ENCODE results near the gene GOLGA2.

GOLGA2 gene

GRCh38 chr9:128275198-128276007, at the start of gene GOLGA2:
Gene GOLGA2, minus strand, starts transcription at chr9:128276007. Its CDS starts 31 bp downstream, at chr9:128275976.
- no peak for DNase-seq (ENCODE audit: low read depth in 2 of 2)

GRCh38 chr9:128324401-128324800, 48.6 kb upstream of the GOLGA2 start:
- DNase-seq (ENCODE audit: low read depth in 2 of 2) = no peak

DNA sequence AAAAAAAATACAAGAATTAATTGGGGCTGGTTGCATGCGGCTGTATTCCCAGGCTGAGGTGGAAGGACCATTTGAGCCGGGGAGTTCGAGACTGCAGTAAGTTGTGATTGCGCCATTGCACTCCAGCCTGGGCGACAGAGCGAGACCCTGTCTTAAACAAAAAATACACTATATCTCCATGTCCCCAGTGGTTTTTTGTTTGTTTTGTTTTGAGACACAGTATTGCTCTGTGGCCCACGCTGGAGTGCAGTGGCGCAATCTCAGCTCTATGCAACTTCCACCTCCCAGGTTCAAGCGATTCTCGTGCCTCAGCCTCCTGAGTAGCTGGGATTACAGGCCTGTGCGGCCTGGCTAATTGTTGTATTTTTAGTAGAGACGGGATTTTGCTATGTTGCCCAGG, 48.0 kb upstream of the GOLGA2 start:
- DNase-seq (ENCODE audit: low read depth in 2 of 2) = no peak

DNA sequence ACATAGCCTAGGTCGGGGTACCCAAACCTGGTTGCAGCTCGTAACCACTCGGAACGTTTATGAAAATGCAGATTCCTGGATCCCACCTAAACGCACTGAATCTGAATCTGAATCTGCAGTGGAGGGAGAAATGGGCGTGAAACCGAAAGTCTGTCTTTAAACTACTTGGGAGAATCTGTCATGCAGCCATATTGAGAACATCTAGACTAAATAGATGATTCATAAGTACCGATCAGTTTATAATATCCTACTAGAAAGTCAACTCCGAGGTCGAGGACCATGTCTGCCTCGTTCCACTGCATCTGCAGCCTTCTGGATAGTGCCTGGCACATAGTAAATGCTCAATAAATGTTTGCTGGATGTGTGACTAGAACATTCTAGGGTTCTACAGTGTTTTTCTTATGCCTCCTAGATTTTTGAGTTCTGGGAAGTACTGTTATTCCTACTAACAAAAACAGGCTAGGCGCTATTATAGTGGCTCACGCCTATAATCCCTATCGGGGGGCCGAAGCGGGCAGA, 47.5 kb upstream of the GOLGA2 start:
- no peak for DNase-seq (ENCODE audit: low read depth in 2 of 2)

- DNase-seq (ENCODE audit: low read depth in 2 of 2) = peak; percentile 89 to 94
Observed at GRCh38 chr9:128322404-128323211, 46.8 kb upstream of the GOLGA2 start, which contains the start of the genes COQ4 and TRUB2. Gene COQ4, plus strand, starts transcription at chr9:128322839. Its CDS starts 20 bp downstream, at chr9:128322859. Gene TRUB2, minus strand, starts transcription at chr9:128322447. Its CDS starts 39 bp downstream, at chr9:128322408.

GRCh38 chr9:128321879-128322403, 46.1 kb upstream of the GOLGA2 start:
- DNase-seq (ENCODE audit: low read depth in 2 of 2) = no peak

DNA sequence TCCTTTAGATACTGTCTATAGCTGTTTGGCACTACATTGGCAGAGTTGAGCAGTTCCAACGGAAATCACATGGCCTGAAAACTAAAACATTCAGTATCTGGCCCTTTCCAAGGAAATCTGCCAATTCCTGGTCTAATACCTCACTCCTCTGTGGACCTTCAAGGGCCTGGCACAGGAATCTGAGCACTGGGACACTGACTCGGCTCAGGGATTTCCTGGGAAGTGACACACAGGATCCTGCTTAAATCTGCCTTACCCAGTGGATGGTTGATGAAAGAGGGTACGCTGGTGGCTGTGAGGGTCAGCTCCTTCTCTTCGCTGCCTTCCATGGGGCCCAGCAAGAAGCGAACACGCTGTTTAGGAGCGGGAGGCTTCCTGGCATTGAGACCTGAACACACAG, 45.5 kb upstream of the GOLGA2 start:
- DNase-seq (ENCODE audit: low read depth in 2 of 2) = no peak

DNA sequence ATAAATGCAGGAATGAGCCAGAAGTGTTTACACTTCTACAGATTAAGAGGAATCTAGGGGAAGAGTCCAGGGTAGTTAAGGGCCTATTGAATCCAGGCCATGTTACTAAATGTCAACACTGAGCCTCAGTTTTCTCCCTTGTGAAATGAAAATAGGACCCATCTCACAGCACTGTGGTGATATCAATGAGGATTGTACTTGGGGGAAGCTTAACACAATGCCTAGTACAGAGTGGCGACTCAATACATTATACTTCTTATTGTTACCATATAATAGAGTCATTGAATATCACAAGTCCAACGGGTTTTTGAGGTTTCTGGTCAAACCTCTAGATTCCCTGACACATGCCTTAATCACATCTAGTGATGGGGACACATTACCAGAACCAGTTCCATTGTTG, 41.8 kb upstream of the GOLGA2 start:
- DNase-seq (ENCODE audit: low read depth in 2 of 2) = no peak

DNA sequence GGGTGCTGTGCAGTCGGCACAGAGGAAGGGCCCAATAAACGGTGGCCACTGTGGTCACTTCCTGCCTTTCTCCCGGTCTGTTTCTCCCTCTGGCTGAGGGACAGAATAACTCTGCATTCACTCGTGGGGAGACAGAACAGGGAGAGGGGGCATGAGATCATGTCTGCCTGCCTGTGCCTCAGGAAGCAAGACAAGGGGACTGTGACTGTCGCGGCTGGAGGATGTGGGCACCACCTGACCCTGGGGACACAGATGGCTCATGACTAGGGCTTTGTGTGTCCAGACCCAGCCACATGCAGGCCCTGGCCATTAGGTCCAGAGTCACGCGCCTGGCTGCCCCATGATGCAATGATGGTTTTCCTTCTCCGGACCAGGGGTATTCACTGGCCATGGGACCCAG, 40.6 kb upstream of the GOLGA2 start:
- no peak for DNase-seq (ENCODE audit: low read depth in 2 of 2)

GRCh38 chr9:128314697-128315096, 38.9 kb upstream of the GOLGA2 start:
- DNase-seq (ENCODE audit: low read depth in 2 of 2) = no peak

DNA sequence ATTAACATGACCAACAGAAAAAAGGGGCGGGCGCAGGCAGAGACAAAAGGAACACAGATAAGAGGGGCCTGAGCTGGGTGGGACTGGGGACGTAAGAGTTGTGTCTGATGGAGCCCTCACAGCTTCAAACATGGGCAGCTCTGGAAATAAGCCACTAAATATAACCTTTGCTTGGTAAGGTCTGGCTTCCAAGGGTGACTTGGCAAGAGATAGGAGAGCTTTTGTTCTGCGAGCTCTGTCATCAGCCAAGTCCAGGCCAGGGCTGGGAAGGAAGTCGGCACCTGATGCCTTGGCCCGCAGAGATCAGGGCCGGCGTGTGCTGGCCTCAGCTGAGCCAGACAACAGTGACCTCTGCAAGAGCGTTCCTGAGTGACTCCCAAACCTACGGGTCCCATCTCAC, 34.7 kb upstream of the GOLGA2 start:
- no peak for DNase-seq (ENCODE audit: low read depth in 2 of 2)

GRCh38 chr9:128309551-128309950, 33.7 kb upstream of the GOLGA2 start:
- DNase-seq (ENCODE audit: low read depth in 2 of 2) = no peak

DNA sequence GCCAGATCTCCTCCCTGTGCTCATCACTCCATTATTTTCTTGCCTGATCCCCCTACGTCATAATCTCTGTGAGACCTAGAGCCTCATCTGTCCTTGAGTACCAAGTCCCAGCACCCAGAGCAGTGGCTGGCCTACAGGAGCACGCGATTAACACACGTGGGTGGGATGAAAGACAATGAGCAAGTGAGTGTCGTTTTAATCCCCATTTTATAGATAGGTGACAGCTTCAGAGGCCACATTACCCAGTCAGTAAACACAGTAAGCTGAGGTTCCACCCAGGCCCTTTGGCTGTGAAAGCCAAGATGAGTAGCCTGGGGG, 29.1 kb upstream of the GOLGA2 start:
- DNase-seq (ENCODE audit: low read depth in 2 of 2) = no peak

DNA sequence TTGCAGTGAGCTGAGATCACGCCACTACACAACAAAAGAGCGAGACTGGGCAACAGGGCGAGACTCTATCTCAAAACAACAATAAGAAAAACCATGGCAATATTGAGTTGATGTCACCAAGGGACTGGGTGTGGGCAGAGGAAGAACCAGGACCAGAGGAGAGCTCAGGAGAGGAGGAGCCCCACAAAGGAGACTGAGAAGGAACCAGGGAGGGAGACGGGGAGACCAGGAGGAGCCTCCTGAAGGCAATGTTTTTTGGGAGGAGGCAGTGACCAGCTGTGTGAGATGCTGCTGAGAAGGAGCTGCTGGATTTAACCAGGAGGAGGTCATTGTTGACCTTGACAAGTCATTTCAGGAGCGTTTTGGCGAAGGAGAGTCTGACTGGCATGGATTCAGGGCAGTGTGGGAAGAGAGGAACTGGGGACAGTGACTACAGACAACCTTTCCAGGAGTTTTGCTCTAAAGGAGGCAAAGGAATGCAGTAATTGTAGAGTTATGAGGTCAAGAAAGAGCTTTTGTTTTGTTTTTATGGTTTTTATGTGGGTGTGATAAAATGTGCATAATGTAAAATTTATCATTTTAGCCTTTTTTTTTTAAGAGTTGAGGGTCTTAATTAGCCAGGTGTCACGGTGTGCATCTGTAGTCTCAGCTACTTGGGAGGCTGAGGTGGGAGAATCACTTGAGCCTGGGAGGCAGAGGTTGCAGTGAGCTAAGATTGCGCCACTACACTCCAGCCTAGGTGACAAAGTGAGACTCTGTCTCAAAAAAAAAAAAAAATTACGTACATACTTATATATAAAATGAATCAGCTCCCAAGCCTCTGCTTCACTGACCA, 28.5 kb upstream of the GOLGA2 start:
- DNase-seq (ENCODE audit: low read depth in 2 of 2) = no peak

DNA sequence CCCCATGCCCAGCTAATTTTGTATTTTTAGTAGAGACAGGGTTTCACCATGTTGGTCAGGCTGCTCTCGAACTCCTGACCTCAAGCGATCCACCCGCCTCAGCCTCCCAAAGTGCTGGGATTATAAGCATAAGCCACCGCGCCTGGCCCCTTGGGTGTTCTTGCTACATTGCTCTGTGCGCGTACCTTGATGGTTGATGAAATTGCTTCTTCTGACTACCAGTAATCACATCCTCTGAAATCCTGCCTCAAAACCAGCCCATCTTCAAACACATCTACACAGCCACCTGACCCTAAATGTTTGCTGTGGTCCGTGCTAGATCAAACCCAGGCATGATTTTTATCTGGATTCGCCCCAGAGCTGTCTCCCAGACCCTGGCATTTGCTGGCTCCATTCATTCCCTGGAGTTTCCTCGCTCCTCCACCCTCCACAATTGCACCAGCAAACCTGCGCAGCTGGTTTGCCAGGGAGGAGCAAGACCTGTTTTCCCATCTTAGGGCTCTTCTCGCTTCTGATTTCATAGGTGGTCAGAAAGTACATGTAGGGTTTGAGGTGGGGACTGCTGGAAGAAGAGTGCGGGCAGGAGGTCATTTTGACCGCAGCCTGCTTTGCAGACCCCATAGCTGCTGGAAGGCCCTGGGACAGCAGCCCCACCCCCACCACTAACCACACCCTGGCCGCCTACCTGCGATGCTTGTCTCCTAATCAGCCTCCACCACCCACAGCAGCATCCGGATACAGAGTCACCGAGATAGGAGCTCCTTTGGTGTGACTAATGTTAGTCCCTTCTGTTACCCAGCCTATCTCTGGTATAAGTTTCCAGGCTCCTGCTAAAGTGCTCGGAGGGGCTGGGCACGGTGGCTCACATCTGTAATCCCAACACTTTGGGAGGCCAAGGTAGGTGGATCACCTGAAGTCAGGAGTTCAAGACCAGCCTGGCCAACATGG, 23.0 kb upstream of the GOLGA2 start:
- no peak for DNase-seq (ENCODE audit: low read depth in 2 of 2)

DNA sequence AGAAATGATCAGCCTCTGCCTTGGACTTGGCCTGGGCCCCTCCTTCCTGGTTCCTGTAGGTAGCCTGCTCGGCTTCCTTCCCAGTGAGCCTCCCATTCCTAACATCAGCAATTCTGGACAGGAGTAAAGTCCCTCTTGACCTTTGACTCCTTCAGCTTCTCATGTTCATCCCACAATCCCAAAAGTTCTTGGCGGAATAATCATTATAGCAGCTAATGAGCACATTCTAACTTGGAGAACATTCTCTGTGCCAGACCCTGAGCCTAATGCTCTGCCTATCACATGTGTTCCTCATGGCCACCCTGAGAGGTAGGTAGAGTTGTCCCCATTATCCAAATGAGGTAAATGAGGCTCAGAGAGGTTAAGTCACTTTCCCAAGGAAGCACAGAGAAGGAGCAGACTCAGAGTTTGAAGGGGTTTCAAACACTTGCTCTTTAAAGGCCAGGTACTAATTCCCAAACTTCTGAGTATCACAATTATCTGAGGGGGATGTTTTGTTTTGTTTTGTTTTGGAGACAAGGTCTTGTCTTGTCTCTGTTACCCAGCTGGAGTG, 21.5 kb upstream of the GOLGA2 start:
- no peak for DNase-seq (ENCODE audit: low read depth in 2 of 2)

DNA sequence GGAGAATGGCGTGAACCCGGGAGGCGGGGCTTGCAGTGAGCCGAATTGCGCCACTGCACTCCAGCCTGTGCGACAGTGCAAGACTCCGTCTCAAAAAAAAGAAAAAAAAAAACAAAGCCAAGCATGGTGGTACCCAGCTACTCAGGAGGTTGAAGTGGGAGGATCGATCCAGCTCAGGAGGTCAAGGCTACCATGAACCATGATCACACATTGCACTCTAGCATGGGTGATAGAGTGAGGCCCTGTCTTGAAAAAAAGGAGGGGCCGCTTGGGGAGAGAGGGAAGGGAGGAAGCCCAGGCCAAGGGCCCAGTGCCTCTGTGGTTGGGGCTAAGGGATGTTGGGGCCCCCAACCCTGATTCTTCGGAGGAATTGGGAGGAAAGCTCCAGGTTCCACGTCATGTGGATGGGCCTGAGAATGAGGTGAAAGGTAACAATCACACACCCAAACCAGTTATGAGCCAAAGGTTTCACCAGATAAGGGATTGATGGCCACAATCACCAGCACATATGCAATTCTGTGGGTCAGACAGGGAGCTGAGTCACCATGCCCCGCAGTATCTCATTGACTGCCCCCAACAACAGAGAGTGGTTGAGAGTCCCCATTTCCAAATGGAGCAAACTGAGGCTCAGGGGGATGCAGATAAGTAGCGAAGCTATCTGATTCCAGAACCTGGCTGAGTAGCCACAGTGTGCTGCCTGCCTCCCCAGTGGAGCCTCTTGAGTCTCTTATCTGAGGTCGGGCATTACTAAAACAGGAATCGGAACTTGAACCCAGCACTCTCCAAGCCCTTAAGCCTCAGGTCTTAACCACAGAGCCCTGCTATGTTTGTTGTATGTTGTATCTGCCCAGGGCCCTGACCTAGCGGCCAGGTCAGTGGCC, 20.8 kb upstream of the GOLGA2 start:
- no peak for DNase-seq (ENCODE audit: low read depth in 2 of 2)

DNA sequence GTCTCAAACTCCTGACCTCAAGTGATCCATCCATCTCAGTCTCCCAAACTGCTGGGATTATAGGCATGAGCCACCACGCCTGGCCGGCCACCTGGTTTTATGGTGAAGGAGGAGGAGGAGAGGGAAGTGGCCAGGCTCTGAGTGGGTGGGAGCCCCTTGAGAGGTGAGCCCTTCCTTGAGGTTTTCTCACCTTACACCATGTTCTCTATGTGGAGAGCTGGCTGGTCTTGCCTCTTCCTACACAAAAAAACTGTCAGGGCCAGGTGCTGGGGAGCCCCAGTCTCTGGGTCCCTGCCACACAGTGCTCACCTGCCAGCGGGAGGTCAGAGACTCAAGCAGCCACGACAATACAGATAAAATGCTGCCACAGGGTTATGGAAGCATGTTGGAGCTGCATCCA, 18.3 kb upstream of the GOLGA2 start:
- no peak for DNase-seq (ENCODE audit: low read depth in 2 of 2)

DNA sequence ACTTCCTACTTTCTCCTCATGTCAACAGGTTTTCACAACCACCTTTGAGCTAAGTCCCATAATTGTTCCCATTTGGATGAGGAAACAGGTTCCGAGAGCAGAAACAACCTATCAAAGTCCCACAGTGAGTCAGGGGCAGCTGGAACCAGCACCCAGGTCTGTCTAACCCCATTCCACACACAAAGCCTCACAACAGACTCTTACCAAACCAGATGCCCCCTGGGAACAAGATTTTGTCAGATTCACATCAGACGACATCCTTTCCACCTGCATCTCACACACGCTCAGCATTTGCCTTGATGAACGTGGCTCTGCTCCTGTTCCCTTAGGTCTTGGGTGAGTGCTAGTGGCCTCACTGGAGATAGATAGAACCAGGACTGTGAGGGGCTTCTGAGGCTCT, 17.3 kb upstream of the GOLGA2 start:
- DNase-seq (ENCODE audit: low read depth in 2 of 2) = no peak
